PC-9 (cell line): ENCODE results near the gene OR2B2. TPM values are rescaled to one million over a fixed set of nuclear protein-coding genes. Genes with fewer than 3 reads are reported as not detected.
"Not testable (repeated sequence)": the region's sequence is repeated elsewhere in the genome, so short reads cannot be mapped to it uniquely, and the experiment has no call there.

ENCODE experiments used
- BruUV-seq: library from RNA; stranded (reverse); fragments of 400-500 nt; replicated peaks from 2 replicates; lab custom pipeline; 2021; lab: Mats Ljungman, UMichigan
- CTCF ChIA-PET: fragments of 300-600 bp; sonication (Branson Sonifier 250); formaldehyde crosslinking; loops from one replicate; lab custom pipeline; 2022; ENCODE audit warnings: antibody characterized with exemption; lab: Charles Lee
- POLR2A ChIA-PET: fragments of 300-600 bp; sonication (Branson Sonifier 250); formaldehyde crosslinking; loops from one replicate; lab custom pipeline; 2022; ENCODE audit warnings: antibody characterized with exemption; ENCODE audit not compliant: unreplicated experiment; lab: Charles Lee
- DNase-seq, 2 experiments: peaks; one replicate each; pipeline versions ENCODE4 v3.0.0 to v3.0.0-alpha.2; 2015 to 2022; ENCODE audit warnings: mixed read lengths in 1 of 2
- H2AFZ ChIP-seq: fragments of 200-600 bp; sonication (generic); 2 replicates; pipeline ENCODE4 v1.8.1; 2017; ENCODE audit warnings: antibody characterized with exemption
- H3F3A ChIP-seq: fragments of 200-600 bp; sonication (generic); 2 replicates; pipeline ENCODE4 v1.8.1; 2017; ENCODE audit warnings: antibody characterized with exemption, mild to moderate bottlenecking, low read depth; ENCODE audit not compliant: insufficient read depth
- H3K27ac ChIP-seq: fragments of 200-600 bp; sonication (generic); 2 replicates; pipeline ENCODE4 v1.6.1; 2016; ENCODE audit warnings: mixed run types
- H3K27me3 ChIP-seq: fragments of 200-600 bp; sonication (generic); 2 replicates; pipeline ENCODE4 v1.6.1; 2016; ENCODE audit warnings: low read depth, mixed run types; ENCODE audit not compliant: insufficient read depth
- H3K36me3 ChIP-seq: fragments of 200-600 bp; sonication (generic); 2 replicates; pipeline ENCODE4 v1.6.1; 2016; ENCODE audit warnings: low read depth, mixed run types
- H3K4me1 ChIP-seq: fragments of 200-600 bp; sonication (generic); replicated peaks from 2 replicates; pipeline ENCODE4 v1.6.1; 2016; ENCODE audit warnings: mixed run types; ENCODE audit not compliant: insufficient read depth
- H3K4me2 ChIP-seq: fragments of 200-600 bp; sonication (generic); 2 replicates; pipeline ENCODE4 v1.6.1; 2017; ENCODE audit warnings: mixed run types
- H3K4me3 ChIP-seq: fragments of 200-600 bp; sonication (generic); 2 replicates; pipeline ENCODE4 v1.6.1; 2016; ENCODE audit warnings: mixed run types
- H3K79me2 ChIP-seq: fragments of 200-600 bp; sonication (generic); 2 replicates; pipeline ENCODE4 v1.6.1; 2017; ENCODE audit warnings: low read depth, mixed run types
- H3K9me2 ChIP-seq: fragments of 200-600 bp; sonication (generic); 2 replicates; pipeline ENCODE4 v1.8.1; 2017; ENCODE audit warnings: mild to moderate bottlenecking; ENCODE audit not compliant: insufficient read depth
- H3K9me3 ChIP-seq: fragments of 200-600 bp; sonication (generic); 2 replicates; pipeline ENCODE4 v1.8.1; 2016; ENCODE audit warnings: low read depth; ENCODE audit not compliant: insufficient read depth
- H4K20me1 ChIP-seq: fragments of 200-600 bp; sonication (generic); 2 replicates; pipeline ENCODE4 v1.8.1; 2017; ENCODE audit not compliant: insufficient read depth
- CTCF ChIP-seq: fragments of 200-600 bp; sonication (generic); conservative IDR thresholded peaks from 2 replicates; pipeline ENCODE4 v1.6.1; 2017; ENCODE audit warnings: mixed run types, antibody characterized with exemption, mild to moderate bottlenecking, moderate library complexity
- EZH2 ChIP-seq: fragments of 200-600 bp; sonication (generic); IDR thresholded peaks from 2 replicates; pipeline ENCODE4 v1.8.0; 2017; ENCODE audit warnings: antibody characterized with exemption, low read depth
- intact Hi-C: fragments of 100-400 bp; cut with micrococcal nuclease; formaldehyde crosslinking; loops from one replicate; pipeline ENCODE4 v1.10.0; 2022; ENCODE audit not compliant: unreplicated experiment
- total RNA-seq: library from RNA; stranded (reverse); gene quantifications from 2 replicates; pipeline ENCODE4 v1.2.3, GENCODE V29; 2021

The OR2B2 gene
- total RNA-seq, 1 experiment from 2014 or later = not detected

DNA sequence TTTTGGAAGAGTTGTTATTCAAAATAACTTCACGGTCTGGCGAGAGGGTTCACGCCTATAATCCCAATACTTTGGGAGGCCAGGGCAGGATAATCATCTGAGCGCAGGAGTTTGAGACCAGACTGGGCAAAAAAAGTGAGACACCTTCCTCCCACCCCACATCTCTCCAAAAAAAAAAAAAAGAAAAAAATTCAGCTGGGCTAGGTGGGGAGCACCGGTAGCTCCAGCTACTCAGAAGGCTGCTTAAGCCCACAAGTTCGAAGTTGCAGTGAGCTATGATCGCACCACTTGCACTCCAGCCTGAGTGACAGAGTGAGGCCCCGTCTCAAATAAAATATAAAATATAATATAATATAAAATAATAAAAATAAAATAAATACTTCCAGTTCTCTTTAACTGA lies 10.4 kb downstream of the OR2B2 start:
- H3K9me2 ChIP-seq = no peaks in the 10 kb centered on the region
- H3K4me1 ChIP-seq = peaks cover 10% of the 10 kb centered on the region
- H3K4me3 ChIP-seq = no peak overlapping the region
- CTCF ChIA-PET = interaction anchor here (0.6 kb wide), 3 partner anchors 52 to 1710 kb away, joined by 4 to 6 read pairs (median 5); no protein-coding TSS in a partner anchor
- H3K36me3 ChIP-seq = no peaks in the 10 kb centered on the region
- H3K4me2 ChIP-seq = peak overlapping the region; percentile 77; the same call in 1 of the 2 replicates
- H3F3A ChIP-seq = peaks cover 20% of the 10 kb centered on the region
- no peak overlapping the region for H2AFZ ChIP-seq
- no peaks in the 10 kb centered on the region for H3K27me3 ChIP-seq
- H3K79me2 ChIP-seq = no peaks in the 10 kb centered on the region
- no peaks in the 10 kb centered on the region for H3K9me3 ChIP-seq
- no peak for DNase-seq
- POLR2A ChIA-PET = interaction anchor here (0.7 kb wide), 1 partner anchor 365 kb away, joined by 9 read pairs; the partner anchor contains the start of gene ZSCAN26
- H3K27ac ChIP-seq = no peak overlapping the region
- intact Hi-C loops = loop anchor here (2.0 to 5.0 kb wide), 4 partner anchors 179 to 481 kb away; partner anchors contain the start of gene ZNF165
- BruUV-seq = no TSS peak
- no peaks in the 10 kb centered on the region for H4K20me1 ChIP-seq
- TF ChIP-seq CTCF (no peak), EZH2 (no peak)

- H3K36me3 ChIP-seq, POLR2A ChIA-PET, BruUV-seq, H3K4me2 ChIP-seq, H3K79me2 ChIP-seq, H3K4me3 ChIP-seq, H3K9me2 ChIP-seq, H3K27ac ChIP-seq, H4K20me1 ChIP-seq, H3K27me3 ChIP-seq, H2AFZ ChIP-seq, DNase-seq, H3K9me3 ChIP-seq: not testable (repeated sequence)
- H3K4me1 ChIP-seq = peaks cover 18% of the 10 kb centered on the region
- CTCF ChIA-PET = interaction anchor here (0.5 to 0.6 kb wide), 2 partner anchors 723 to 749 kb away, joined by 4 to 6 read pairs; no protein-coding TSS in a partner anchor
- intact Hi-C loops = loop anchor here (5.0 kb wide), 1 partner anchor 293 kb away; no protein-coding TSS in a partner anchor
- peaks cover 23% of the 10 kb centered on the region for H3F3A ChIP-seq
These were observed 12.0 kb downstream of the OR2B2 start for GRCh38 chr6:27900197-27900596.

DNA sequence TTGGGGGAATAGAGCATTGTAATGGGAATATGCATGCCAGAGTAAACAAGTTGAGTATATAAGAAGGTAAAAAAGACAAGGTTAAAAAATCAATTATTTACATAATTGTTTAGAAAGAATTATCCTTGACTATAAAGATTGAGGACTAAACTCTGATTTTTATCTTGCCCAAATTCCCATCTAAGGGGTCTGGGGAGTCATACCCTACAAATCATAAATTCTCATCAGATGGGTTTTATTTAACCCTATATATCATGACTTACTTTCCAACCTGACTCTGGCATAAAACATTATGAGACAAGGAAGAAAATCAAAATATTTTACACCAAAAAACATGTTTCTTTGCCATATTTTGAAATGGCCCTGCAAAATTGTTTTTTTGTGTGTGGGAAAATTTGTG lies 12.7 kb downstream of the OR2B2 start:
- TF ChIP-seq CTCF = no peak
- no peak for TF ChIP-seq EZH2
- POLR2A ChIA-PET = no interaction called here
- CTCF ChIA-PET = no interaction called here
- Histone ChIP-seq H3K4me2 (no peak overlapping the region), H4K20me1 (no peaks in the 10 kb centered on the region), H3K27ac (no peak overlapping the region), H3K27me3 (no peaks in the 10 kb centered on the region), H3K9me3 (no peaks in the 10 kb centered on the region), H3K9me2 (no peaks in the 10 kb centered on the region), H3K4me1 (peaks cover 18% of the 10 kb centered on the region), H3K79me2 (no peaks in the 10 kb centered on the region), H3K36me3 (no peaks in the 10 kb centered on the region), H3F3A (peaks cover 29% of the 10 kb centered on the region), H2AFZ (no peak overlapping the region), H3K4me3 (no peak overlapping the region)
- no peak for DNase-seq
- no TSS peak for BruUV-seq
- intact Hi-C loops = loop anchor here (5.0 to 10.0 kb wide), 4 partner anchors 425 to 1695 kb away; partner anchors contain the start of genes ABT1 and ZNF184
